Measurements from ENCODE around the gene SERINC2. TPM values are rescaled to one million over a fixed set of nuclear protein-coding genes. Genes with fewer than 3 reads are reported as not detected.

Gene SERINC2
- total and polyA plus RNA-seq, 2 of the 4 experiments (the other 2 are of a cell fraction), result 2.0 to 59.5 TPM

GRCh38 chr1:31426249-31426922 is 13.4 kb downstream of the SERINC2 start:
- TF ChIP-seq, protein P1, sequence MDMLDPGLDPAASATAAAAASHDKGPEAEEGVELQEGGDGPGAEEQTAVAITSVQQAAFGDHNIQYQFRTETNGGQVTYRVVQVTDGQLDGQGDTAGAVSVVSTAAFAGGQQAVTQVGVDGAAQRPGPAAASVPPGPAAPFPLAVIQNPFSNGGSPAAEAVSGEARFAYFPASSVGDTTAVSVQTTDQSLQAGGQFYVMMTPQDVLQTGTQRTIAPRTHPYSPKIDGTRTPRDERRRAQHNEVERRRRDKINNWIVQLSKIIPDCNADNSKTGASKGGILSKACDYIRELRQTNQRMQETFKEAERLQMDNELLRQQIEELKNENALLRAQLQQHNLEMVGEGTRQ (IDR thresholded peaks at IDR 0.05; ENCODE audit: low read depth, low read length), result no peak
- no peak for TF ChIP-seq CHD1 (IDR thresholded peaks at IDR 0.05; ENCODE audit: low read depth, low read length)
- TF ChIP-seq POLR2A (IDR thresholded peaks at IDR 0.05; ENCODE audit: low read depth, low read length), result no peak
- no peak for ATAC-seq (ENCODE audit: low read depth)
- BruUV-seq (replicated peaks), result no TSS peak
- intact Hi-C loops (cut with micrococcal nuclease) (no loop called here), in situ Hi-C loops (cut with MboI; ENCODE audit: low sequenced_read_pairs) (loop anchor here (10.0 kb wide), 1 partner anchor 242 kb away; no protein-coding TSS in a partner anchor), dilution Hi-C loops (cut with HindIII; ENCODE audit: low sequenced_read_pairs, unreplicated experiment) (no loop called here)
- no peak overlapping the region for H3K4me2 ChIP-seq (ENCODE audit: low read depth, low read length)
- peaks cover 3% of the 10 kb centered on the region for H3K9me1 ChIP-seq (ENCODE audit: insufficient read depth, low read length)
- H3K14ac ChIP-seq (replicated peaks; ENCODE audit: low read depth, low read length), result no peak overlapping the region
- H2AFZ ChIP-seq (replicated peaks; ENCODE audit: low read length, poor library complexity), result no peak overlapping the region
- no peak overlapping the region for H3K27ac ChIP-seq (ENCODE audit: insufficient read depth, low read length)
- H2BK15ac ChIP-seq (ENCODE audit: low read depth, low read length), result no peak overlapping the region
- no peaks in the 10 kb centered on the region for H3K27me3 ChIP-seq (ENCODE audit: control insufficient read depth, insufficient read depth, low read length)
- H3K4me1 ChIP-seq (ENCODE audit: control insufficient read depth, insufficient read depth, low read length), result peaks cover 7% of the 10 kb centered on the region
- POLR2A ChIA-PET (ENCODE audit: unreplicated experiment), result no interaction called here
- no peak overlapping the region for H2BK120ac ChIP-seq (ENCODE audit: low read depth, low read length)
- peaks cover 23% of the 10 kb centered on the region for H4K20me1 ChIP-seq (ENCODE audit: insufficient read depth, low read length)
- peaks cover 36% of the 10 kb centered on the region for H3K36me3 ChIP-seq (ENCODE audit: control insufficient read depth, insufficient read depth, low read length)
- H2AK5ac ChIP-seq (ENCODE audit: low read depth, low read length), result no peak overlapping the region
- no peak overlapping the region for H3K4me3 ChIP-seq (ENCODE audit: insufficient read depth, low read depth, low read length)
- H4K91ac ChIP-seq (ENCODE audit: insufficient read depth, low read depth, low read length), result no peak overlapping the region
- H3K79me1 ChIP-seq (ENCODE audit: low read depth in 1 of 2, low read length in 2 of 2), result peaks cover 0 to 26% of the 10 kb centered on the region in 2 experiments; a peak in 2 of 4 replicates
- H4K8ac ChIP-seq (ENCODE audit: low read depth in 2 of 2, low read length in 2 of 2), result no peak overlapping the region
- no peak overlapping the region for H2BK5ac ChIP-seq (ENCODE audit: low read depth, low read length, poor library complexity, severe bottlenecking)
- no peaks in the 10 kb centered on the region for H3K9me3 ChIP-seq (ENCODE audit: control insufficient read depth, insufficient read depth, low read length)
- no peak overlapping the region for H3K4ac ChIP-seq (ENCODE audit: low read depth, low read length)
- no peak overlapping the region for H3K9ac ChIP-seq (ENCODE audit: low read depth, low read length)
- DNase-seq, result no peak
- no peak overlapping the region for H3K23ac ChIP-seq (ENCODE audit: low read depth, low read length)
- 98% methylated on average over 5 of the region's 14 CpGs; no CpG with 5 or more reads in 1 of the 2 experiments for WGBS, 2 experiments (ENCODE audit: extremely low coverage in 2 of 2, insufficient read length in 1 of 2)
- CTCF ChIA-PET, result interaction anchor here (0.6 kb wide), 1 partner anchor 1404 kb away, joined by 9 read pairs; no protein-coding TSS in a partner anchor
- H2AK9ac ChIP-seq (replicated peaks; ENCODE audit: low read depth, low read length, poor library complexity), result no peak overlapping the region
- H3K18ac ChIP-seq (ENCODE audit: low read depth, low read length), result no peak overlapping the region
- H3K56ac ChIP-seq (ENCODE audit: extremely low read depth, insufficient read depth, low read length), result no peak overlapping the region
- no peak overlapping the region for H2BK20ac ChIP-seq (ENCODE audit: low read depth, low read length)
- no peak overlapping the region for H4K5ac ChIP-seq (ENCODE audit: low read depth, low read length)

All from IMR-90 (cell line).